ENCODE measurements around the gene VWA7.

The VWA7 gene

GRCh38 chr6:31778193-31778592 is 1.1 kb upstream of the VWA7 start:
- no peak for TF ChIP-seq CTCF (IDR thresholded peaks at IDR 0.05; ENCODE audit: low read depth, low read length)
- no peak for DNase-seq (ENCODE audit: extremely low read depth, low read depth)

- no peak for TF ChIP-seq CTCF (IDR thresholded peaks at IDR 0.05; ENCODE audit: low read depth, low read length)
- no peak for DNase-seq (ENCODE audit: extremely low read depth, low read depth)
These were observed 531 bp upstream of the VWA7 start for GRCh38 chr6:31777667-31778050.

- DNase-seq (ENCODE audit: extremely low read depth, low read depth), result no peak
- no peak for TF ChIP-seq CTCF (IDR thresholded peaks at IDR 0.05; ENCODE audit: low read depth, low read length)
These were observed 591 bp downstream of the VWA7 start for GRCh38 chr6:31776485-31776988.

- TF ChIP-seq CTCF (IDR thresholded peaks at IDR 0.05; ENCODE audit: low read depth, low read length), result no peak
- no peak for DNase-seq (ENCODE audit: extremely low read depth, low read depth)
These were observed 1.3 kb downstream of the VWA7 start for GRCh38 chr6:31775633-31776484.

GRCh38 chr6:31775184-31775583 is 1.9 kb downstream of the VWA7 start:
- no peak for DNase-seq (ENCODE audit: extremely low read depth, low read depth)
- TF ChIP-seq CTCF (IDR thresholded peaks at IDR 0.05; ENCODE audit: low read depth, low read length), result no peak

GRCh38 chr6:31771992-31772358 is 5.2 kb downstream of the VWA7 start:
- TF ChIP-seq CTCF (IDR thresholded peaks at IDR 0.05; ENCODE audit: low read depth, low read length), result no peak
- no peak for DNase-seq (ENCODE audit: extremely low read depth, low read depth)

GRCh38 chr6:31770860-31771259 is 6.3 kb downstream of the VWA7 start:
- no peak for DNase-seq (ENCODE audit: extremely low read depth, low read depth)
- TF ChIP-seq CTCF (IDR thresholded peaks at IDR 0.05; ENCODE audit: low read depth, low read length), result no peak

Measured in AG09319 (cell line).